Loucy (cell line): Measurements from ENCODE around the gene ACAN.

Source experiments
- CTCF ChIP-seq: fragments of 200-600 bp; sonication (generic); conservative IDR thresholded peaks from 2 replicates; pipeline ENCODE4 v1.5.1; 2014; ENCODE audit warnings: mild to moderate bottlenecking, antibody characterized with exemption, low read length
- EZH2phosphoT487 ChIP-seq: fragments of 200-600 bp; IDR thresholded peaks from 2 replicates; pipeline ENCODE4 v1.6.1; 2018; ENCODE audit warnings: antibody characterized with exemption, mild to moderate bottlenecking, moderate library complexity, borderline replicate concordance

GRCh38 chr15:88880944-88881740 is 77.9 kb downstream of the ACAN start:
- TF ChIP-seq CTCF (no peak), EZH2phosphoT487 (no peak)
